Neuronal stem cell (in vitro differentiated cells): ENCODE data around the gene GMEB1.
"Not testable (repeated sequence)": the region's sequence is repeated elsewhere in the genome, so short reads cannot be mapped to it uniquely, and the experiment has no call there.

Experiments used
- DNase-seq: peaks from one replicate; pipeline ENCODE4 v3.0.0-alpha.2; 2013; ENCODE audit warnings: low spot score
- H2AFZ ChIP-seq: one replicate; pipeline ENCODE4 v1.6.1; 2013; ENCODE audit warnings: mild to moderate bottlenecking, low read length, inconsistent platforms
- H2AK5ac ChIP-seq: 2 replicates; pipeline ENCODE4 v1.6.1; 2013; ENCODE audit warnings: low read depth, mild to moderate bottlenecking, inconsistent platforms, low read length, moderate library complexity, mixed read lengths
- H2BK120ac ChIP-seq: 2 replicates; pipeline ENCODE4 v1.6.1; 2013; ENCODE audit warnings: low read depth, mild to moderate bottlenecking, inconsistent platforms, low read length, moderate library complexity, mixed read lengths
- H2BK12ac ChIP-seq: one replicate; pipeline ENCODE4 v1.6.1; 2013; ENCODE audit warnings: low read length, inconsistent platforms
- H2BK15ac ChIP-seq: 2 replicates; pipeline ENCODE4 v1.6.1; 2013; ENCODE audit warnings: mild to moderate bottlenecking, low read length, inconsistent platforms, mixed read lengths
- H2BK5ac ChIP-seq: one replicate; pipeline ENCODE4 v1.6.1; 2013; ENCODE audit warnings: inconsistent platforms, mild to moderate bottlenecking, low read length, moderate library complexity
- H3K14ac ChIP-seq: one replicate; pipeline ENCODE4 v1.6.1; 2013; ENCODE audit warnings: low read length, inconsistent platforms
- H3K18ac ChIP-seq: 2 replicates; pipeline ENCODE4 v1.6.1; 2013; ENCODE audit warnings: low read length, inconsistent platforms
- H3K23ac ChIP-seq: 2 replicates; pipeline ENCODE4 v1.6.1; 2013; ENCODE audit warnings: low read depth, mild to moderate bottlenecking, mixed read lengths, low read length, inconsistent platforms; ENCODE audit not compliant: poor library complexity
- H3K27ac ChIP-seq: replicated peaks from 3 replicates; pipeline ENCODE4 v1.5.1; 2013; ENCODE audit warnings: low read length, inconsistent platforms
- H3K27me3 ChIP-seq, 3 experiments: 2 replicates each; pipeline ENCODE4 v1.6.1; 2013; ENCODE audit warnings: low read length in 3 of 3, mild to moderate bottlenecking in 2 of 3, inconsistent platforms in 1 of 3, low read depth in 1 of 3, mixed read lengths in 1 of 3, moderate library complexity in 1 of 3; ENCODE audit not compliant: control insufficient read depth in 3 of 3, insufficient read depth in 3 of 3
- H3K36me3 ChIP-seq, 2 donors: replicated peaks in 1 of 2; 2 replicates each; pipeline ENCODE4 v1.6.1; 2013; ENCODE audit warnings: low read length in 2 of 2; ENCODE audit not compliant: control insufficient read depth in 2 of 2, insufficient read depth in 2 of 2
- H3K4ac ChIP-seq: 2 replicates; pipeline ENCODE4 v1.6.1; 2013; ENCODE audit warnings: inconsistent platforms, mild to moderate bottlenecking, low read length, moderate library complexity
- H3K4me1 ChIP-seq, 2 donors: 1 replicate in 1 of 2; 2 replicates in 1 of 2; pipeline ENCODE4 v1.6.1; 2013; ENCODE audit warnings: low read length in 2 of 2, low read depth in 1 of 2; ENCODE audit not compliant: control insufficient read depth in 2 of 2, insufficient read depth in 1 of 2
- H3K4me2 ChIP-seq: one replicate; pipeline ENCODE4 v1.6.1; 2013; ENCODE audit warnings: mild to moderate bottlenecking, low read length, inconsistent platforms; ENCODE audit not compliant: insufficient read depth, poor library complexity, severe bottlenecking
- H3K4me3 ChIP-seq, 2 donors: 2 replicates each; pipeline ENCODE4 v1.5.1; 2013; ENCODE audit warnings: low read length in 2 of 2, mild to moderate bottlenecking in 2 of 2, inconsistent platforms in 1 of 2, moderate library complexity in 1 of 2
- H3K79me1 ChIP-seq: one replicate; pipeline ENCODE4 v1.6.1; 2013; ENCODE audit warnings: low read depth, mild to moderate bottlenecking, inconsistent platforms, low read length, moderate library complexity
- H3K9ac ChIP-seq: one replicate; pipeline ENCODE4 v1.6.1; 2013; ENCODE audit warnings: mild to moderate bottlenecking, low read depth, low read length, inconsistent platforms; ENCODE audit not compliant: poor library complexity
- H3K9me3 ChIP-seq, 2 donors: replicated peaks in 1 of 2; 2 replicates each; pipeline versions ENCODE3 to v1.6.1; 2013; ENCODE audit warnings: low read length in 2 of 2, mild to moderate bottlenecking in 2 of 2, inconsistent platforms in 1 of 2, low read depth in 1 of 2, mixed read lengths in 1 of 2, moderate library complexity in 1 of 2; ENCODE audit not compliant: control insufficient read depth in 2 of 2, insufficient read depth in 1 of 2
- H4K8ac ChIP-seq: one replicate; pipeline ENCODE4 v1.6.1; 2013; ENCODE audit warnings: low read depth, mild to moderate bottlenecking, inconsistent platforms, low read length, moderate library complexity
- H4K91ac ChIP-seq: one replicate; pipeline ENCODE4 v1.6.1; 2013; ENCODE audit warnings: low read length, low read depth, mild to moderate bottlenecking, inconsistent platforms; ENCODE audit not compliant: poor library complexity
- WGBS, 2 donors: extraction: QIAGEN DNeasy Blood & Tissue Kit; methylation state at CpG; one replicate each; pipeline ENCODE4 v1.1.7; 2013; ENCODE audit warnings: missing lambda C conversion rate in 2 of 2, mixed read lengths in 1 of 2; ENCODE audit not compliant: insufficient read length in 2 of 2, insufficient replicate concordance in 1 of 2; ENCODE audit errors: extremely low coverage in 2 of 2; 5-methylcytosine and 5-hydroxymethylcytosine counted together

Gene GMEB1

DNA sequence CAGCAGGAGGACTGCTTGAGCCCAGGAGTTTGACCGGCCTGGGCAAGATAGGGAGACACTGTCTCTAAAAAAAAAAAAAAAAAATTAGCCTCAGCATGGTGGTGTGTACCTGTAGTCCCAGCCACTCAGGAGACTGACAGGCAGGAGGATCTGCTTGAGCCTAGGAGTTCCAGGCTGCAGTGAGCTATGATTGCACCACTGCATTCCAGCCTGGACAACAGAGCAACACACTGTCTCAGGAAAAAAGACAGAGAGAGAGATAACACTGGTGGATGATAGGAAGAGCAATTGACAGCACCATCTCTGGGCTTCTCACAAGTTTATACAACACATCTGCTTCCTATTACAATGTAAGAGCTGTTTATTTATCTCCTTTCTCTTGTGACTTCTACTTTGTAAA lies 22.5 kb upstream of the GMEB1 start:
- Histone ChIP-seq H2AK5ac (no peak overlapping the region), H3K36me3 (no peaks in the 10 kb centered on the region), H4K91ac (no peak overlapping the region), H3K9ac (no peak overlapping the region), H2BK120ac (no peak overlapping the region), H3K4me2 (no peak overlapping the region), H2AFZ (no peak overlapping the region), H3K14ac (no peak overlapping the region), H2BK12ac (no peak overlapping the region), H2BK15ac (no peak overlapping the region), H2BK5ac (no peak overlapping the region), H3K79me1 (no peaks in the 10 kb centered on the region), H3K4me1 (peaks cover 4 to 6% of the 10 kb centered on the region in 2 donors), H4K8ac (no peak overlapping the region), H3K4me3 (no peak overlapping the region), H3K27ac (no peak overlapping the region), H3K18ac (no peak overlapping the region), H3K9me3 (no peaks in the 10 kb centered on the region), H3K23ac (no peak overlapping the region), H3K4ac (no peak overlapping the region), H3K27me3 (no peaks in the 10 kb centered on the region)
- no CpG with 5 or more reads among the region's 1 CpG for WGBS, 2 donors
- no peak for DNase-seq

DNA sequence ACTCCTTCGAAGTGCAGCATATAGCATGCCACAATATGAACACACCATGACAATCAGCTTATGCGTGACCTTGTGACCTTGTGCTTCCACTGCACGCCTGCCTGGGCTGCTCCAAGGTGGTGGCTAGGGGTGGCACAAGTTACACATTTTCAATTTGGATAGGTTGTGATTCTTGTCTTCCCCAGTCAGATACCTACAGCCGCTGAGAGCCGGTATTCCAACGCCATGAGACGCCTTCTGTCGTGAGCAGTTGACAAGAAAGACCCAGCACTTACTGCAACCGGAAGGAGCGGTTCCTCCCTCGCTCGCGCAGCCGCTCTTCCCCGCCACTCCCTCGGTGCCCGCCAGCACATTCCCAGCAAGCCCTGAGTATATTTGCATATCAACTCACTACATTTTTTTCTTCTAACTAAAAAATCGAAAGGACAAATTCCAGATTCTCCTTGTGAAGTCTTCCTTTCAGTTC lies 20.5 kb upstream of the GMEB1 start:
- Histone ChIP-seq H3K79me1 (no peaks in the 10 kb centered on the region), H4K8ac (no peak overlapping the region), H3K27ac (peak overlapping the region; percentile 84), H3K18ac (no peak overlapping the region), H2AK5ac (no peak overlapping the region), H3K27me3 (no peaks in the 10 kb centered on the region), H2BK12ac (no peak overlapping the region), H3K9me3 (no peaks in the 10 kb centered on the region), H3K4me2 (peak overlapping the region; percentile 49), H4K91ac (no peak overlapping the region), H2BK15ac (no peak overlapping the region), H3K36me3 (no peaks in the 10 kb centered on the region), H2BK120ac (no peak overlapping the region), H3K23ac (no peak overlapping the region), H2AFZ (peak overlapping the region; percentile 77), H3K4me3 (peak overlapping the region; percentile 58 to 79), H3K4ac (no peak overlapping the region), H2BK5ac (no peak overlapping the region), H3K14ac (no peak overlapping the region), H3K9ac (no peak overlapping the region), H3K4me1 (peaks cover 4 to 6% of the 10 kb centered on the region in 2 donors)
- no CpG with 5 or more reads among the region's 18 CpGs for WGBS, 2 donors
- DNase-seq: no peak

DNA sequence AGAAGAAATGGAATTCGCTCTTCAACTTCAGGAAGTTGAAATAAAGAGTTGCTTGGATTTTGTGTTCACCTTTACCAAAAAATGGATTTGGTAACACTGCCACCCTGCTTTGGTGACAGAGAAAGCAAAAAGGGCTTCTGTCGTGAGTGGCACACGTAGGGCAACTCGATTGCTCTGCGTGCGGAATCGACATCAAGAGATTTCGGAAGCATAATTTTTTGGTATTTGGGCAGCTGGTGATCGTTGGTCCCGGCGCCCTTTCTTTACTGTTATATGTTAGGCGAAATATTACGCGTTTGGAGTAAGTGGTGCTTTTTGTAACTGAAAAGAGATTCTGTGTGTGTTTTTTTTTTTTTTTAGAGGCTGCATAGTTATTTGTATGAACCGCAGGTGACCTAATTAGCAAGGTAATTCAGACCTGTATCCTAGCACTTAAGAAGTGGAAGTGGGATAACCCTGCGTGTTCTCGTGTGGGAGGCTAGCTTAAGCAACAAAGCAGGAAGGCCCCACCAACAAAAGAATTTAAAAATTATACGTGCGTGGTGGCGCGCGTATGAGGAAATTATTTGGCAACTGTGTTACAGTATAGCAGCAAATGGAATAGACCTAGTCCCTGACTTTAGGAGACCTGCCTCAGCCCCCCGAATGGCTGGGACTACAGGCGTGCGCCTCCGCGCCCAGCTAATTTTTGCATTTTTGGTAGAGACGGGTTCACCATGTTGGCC lies 19.9 kb upstream of the GMEB1 start, which contains the start of gene RNU11:
TSS of gene RNU11 (plus strand) at position 127 of the 725 bp plus-strand sequence.
- WGBS, 2 donors: no CpG with 5 or more reads among the region's 28 CpGs
- Histone ChIP-seq H3K4ac (no peak within 1 kb of the TSS), H4K91ac (no peak within 1 kb of the TSS), H2BK12ac (no peak within 1 kb of the TSS), H3K14ac (no peak within 1 kb of the TSS), H2BK5ac (no peak within 1 kb of the TSS), H3K27me3 (no peaks in the 10 kb centered on the region), H3K4me1 (peaks cover 2 to 4% of the 10 kb centered on the region in 2 donors), H3K4me3 (peak within 1 kb of the TSS; percentile 58 to 79), H3K9ac (no peak within 1 kb of the TSS), H3K36me3 (no peaks in the 10 kb centered on the region), H2BK15ac (no peak within 1 kb of the TSS), H3K4me2 (peak within 1 kb of the TSS; percentile 49), H2BK120ac (no peak within 1 kb of the TSS), H2AK5ac (no peak within 1 kb of the TSS), H3K27ac (peak within 1 kb of the TSS; percentile 84), H3K23ac (peak within 1 kb of the TSS; percentile 99), H2AFZ (peak within 1 kb of the TSS; percentile 77), H3K79me1 (no peaks in the 10 kb centered on the region), H3K9me3 (no peaks in the 10 kb centered on the region), H4K8ac (no peak within 1 kb of the TSS), H3K18ac (peak within 1 kb of the TSS; percentile 76)
- DNase-seq: peak; percentile 88

DNA sequence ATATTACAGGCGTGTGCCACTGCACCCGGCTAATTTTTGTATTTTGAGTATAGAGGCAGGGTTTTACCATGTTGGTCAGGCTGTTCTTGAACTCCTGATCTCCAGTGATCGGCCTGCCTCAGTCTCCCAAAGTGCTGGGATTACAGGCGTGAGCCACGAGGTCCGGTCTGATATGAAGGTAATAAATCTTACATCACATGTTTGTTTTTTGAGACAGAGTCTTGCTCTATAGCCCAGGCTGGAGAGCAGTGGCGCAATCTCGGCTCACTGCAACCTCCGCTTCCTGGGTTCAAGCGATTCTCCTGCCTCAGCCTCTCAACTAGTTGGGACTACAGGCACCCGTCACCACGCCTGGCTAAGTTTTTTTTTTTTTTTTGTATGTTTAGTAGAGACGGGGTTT lies 15.5 kb upstream of the GMEB1 start:
- H2BK120ac ChIP-seq, H4K91ac ChIP-seq, H2AK5ac ChIP-seq, H3K4me3 ChIP-seq, H3K27me3 ChIP-seq, DNase-seq, H3K4me2 ChIP-seq, H3K14ac ChIP-seq, H3K36me3 ChIP-seq, H2AFZ ChIP-seq, H3K23ac ChIP-seq, H2BK12ac ChIP-seq, H2BK5ac ChIP-seq, H3K79me1 ChIP-seq, H3K9me3 ChIP-seq, H3K27ac ChIP-seq, H3K18ac ChIP-seq, H2BK15ac ChIP-seq, H3K4me1 ChIP-seq, H3K9ac ChIP-seq, H4K8ac ChIP-seq, H3K4ac ChIP-seq: not testable (repeated sequence)
- no CpG with 5 or more reads among the region's 13 CpGs for WGBS, 2 donors
